Thoracic aorta (tissue), 2 donors: Measurements from ENCODE around the gene TULP1. TPM values are rescaled to one million over a fixed set of nuclear protein-coding genes. Genes with fewer than 3 reads are reported as not detected.

ENCODE experiments used
- ATAC-seq: fragments of 150-250 bp; one replicate; pipeline ENCODE4 v1.8.0; 2017; ENCODE audit warnings: low read depth; ENCODE audit not compliant: insufficient number of reproducible peaks, low FRiP score
- DNase-seq: peaks from one replicate; pipeline ENCODE4 v3.0.0-alpha.2; 2020; ENCODE audit warnings: low spot score
- H3K27ac ChIP-seq, 2 donors: fragments of 200-600 bp; sonication (generic); 1 replicate in 1 of 2; 2 replicates in 1 of 2; pipeline ENCODE4 v1.5.1; 2016; ENCODE audit warnings: mild to moderate bottlenecking in 2 of 2, moderate library complexity in 2 of 2
- H3K27me3 ChIP-seq: fragments of 200-600 bp; sonication (generic); replicated peaks from 2 replicates; pipeline ENCODE4 v1.6.0; 2016; ENCODE audit warnings: mild to moderate bottlenecking; ENCODE audit not compliant: insufficient read depth
- H3K36me3 ChIP-seq: fragments of 200-600 bp; sonication (generic); one replicate; pipeline ENCODE4 v1.5.1; 2016
- H3K4me1 ChIP-seq, 2 donors: fragments of 200-600 bp; sonication (generic); 1 replicate in 1 of 2; 2 replicates in 1 of 2; pipeline versions ENCODE4 v1.5.1 to v1.6.0; 2016; ENCODE audit warnings: low read depth in 2 of 2, mild to moderate bottlenecking in 1 of 2; ENCODE audit not compliant: control insufficient read depth in 1 of 2
- H3K4me3 ChIP-seq: fragments of 200-600 bp; sonication (generic); 2 replicates; pipeline ENCODE4 v1.5.1; 2016; ENCODE audit warnings: mild to moderate bottlenecking
- H3K9me3 ChIP-seq: fragments of 200-600 bp; sonication (generic); 2 replicates; pipeline ENCODE4 v1.5.1; 2016
- CTCF ChIP-seq: fragments of 200-600 bp; sonication (generic); IDR thresholded peaks from one replicate; pipeline ENCODE4 v1.5.1; 2019; ENCODE audit warnings: antibody characterized with exemption
- total RNA-seq, 2 donors: library from RNA; depleted of rRNA; stranded (reverse); fragments of >200 nt; gene quantifications; one replicate each; pipeline versions ENCODE4 v1.1.0 to v1.2.3, GENCODE V29; 2016

TULP1 gene
- total RNA-seq, 2 donors from 2014 or later: not detected

GRCh38 chr6:35449287-35449881, 63.3 kb downstream of the TULP1 start:
- Histone ChIP-seq H3K36me3 (no peaks in the 10 kb centered on the region), H3K27me3 (no peaks in the 10 kb centered on the region), H3K9me3 (no peaks in the 10 kb centered on the region), H3K27ac (no peak overlapping the region), H3K4me3 (no peak overlapping the region), H3K4me1 (peaks cover 16 to 23% of the 10 kb centered on the region in 2 donors)
- peak; percentile 69 for TF ChIP-seq CTCF
- ATAC-seq (peak; percentile 64), DNase-seq (no peak)

- no peak for ATAC-seq
- no peaks in the 10 kb centered on the region for H3K36me3 ChIP-seq
- H3K27ac ChIP-seq: no peak overlapping the region
- no peaks in the 10 kb centered on the region for H3K27me3 ChIP-seq
- no peaks in the 10 kb centered on the region for H3K9me3 ChIP-seq
- H3K4me3 ChIP-seq: no peak overlapping the region
- no peak for TF ChIP-seq CTCF
- DNase-seq: no peak
- peaks cover 9 to 11% of the 10 kb centered on the region in 2 donors for H3K4me1 ChIP-seq
Measured at GRCh38 chr6:35448191-35448590, 64.5 kb downstream of the TULP1 start.

Other genes starting within 250 kb of the TULP1 start
- gene DEF6, start 215.1 kb downstream of the TULP1 start, total RNA-seq: 1 to 10 TPM; 7.6 to 9.1 TPM
- 10 to 100 TPM; 15.8 to 38.4 TPM for gene PPARD, start 170.3 kb downstream of the TULP1 start, total RNA-seq
- 1 to 10 TPM; 3.1 to 6.2 TPM for gene FANCE, start 60.6 kb downstream of the TULP1 start, total RNA-seq
- gene RPL10A, start 44.5 kb downstream of the TULP1 start, total RNA-seq: 100 to 1,000 TPM; 585 to 636 TPM
- gene TEAD3, start 15.8 kb downstream of the TULP1 start, total RNA-seq: 10 to 100 TPM; 50.8 to 68.3 TPM
- gene FKBP5, start 176.0 kb upstream of the TULP1 start, total RNA-seq: 100 to 1,000 TPM; 156 to 271 TPM
- gene ARMC12, start 224.1 kb upstream of the TULP1 start, total RNA-seq: not detected